HL-60/S4 treated with phorbol 12-myristate 13-acetate at 8.2 ng/mL for 4 days and 3 days (cell line): ENCODE measurements around the gene C12orf76.
"Not testable (repeated sequence)": the region's sequence is repeated elsewhere in the genome, so short reads cannot be mapped to it uniquely, and the experiment has no call there.

Source experiments
- in situ Hi-C: fragments of 300-500 bp; cut with MboI; formaldehyde crosslinking; loops from 2 replicates; pipeline ENCODE4 v1.15.0; 2022; ENCODE audit warnings: low sequenced_read_pairs

C12orf76 gene, protein sequence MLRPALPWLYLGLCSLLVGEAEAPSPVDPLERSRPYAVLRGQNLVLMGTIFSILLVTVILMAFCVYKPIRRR

GRCh38 chr12:110048242-110049027 is at the start of gene C12orf76:
TSS of gene C12orf76 (minus strand) at chr12:110048522. CDS start at chr12:110048495, 27 bp downstream.
- in situ Hi-C loops, result no loop called here

GRCh38 chr12:110093631-110094311 is 45.4 kb upstream of the C12orf76 start:
- in situ Hi-C loops, result no loop called here

DNA sequence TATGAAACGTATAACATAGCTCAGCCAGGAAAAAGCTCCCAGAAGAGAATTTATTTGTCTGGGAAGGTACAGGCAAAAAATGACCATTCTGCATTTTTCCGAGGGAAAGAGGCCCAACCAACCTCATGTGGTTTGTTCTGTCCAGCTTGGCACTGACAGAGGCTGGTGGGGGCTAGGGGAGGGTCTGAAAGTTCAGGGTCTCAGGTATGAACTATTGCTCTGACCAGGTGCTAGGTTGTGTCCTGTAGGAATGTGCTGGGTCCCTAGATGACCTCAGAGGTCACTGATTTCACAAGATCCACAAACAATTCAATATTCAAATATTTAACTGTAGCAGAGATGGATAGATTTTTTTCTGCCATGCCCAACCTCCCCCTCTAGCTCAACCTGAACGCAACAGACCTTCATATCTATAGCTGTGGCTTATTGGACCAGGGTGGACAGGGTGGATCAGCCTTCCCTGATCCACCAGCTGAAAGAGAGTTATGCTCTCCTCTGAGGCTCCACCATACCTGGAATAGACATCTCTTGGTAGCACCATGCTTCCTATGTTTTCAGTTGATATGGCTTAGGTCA is 42.9 kb upstream of the C12orf76 start:
- in situ Hi-C loops, result no loop called here

- in situ Hi-C loops, result no loop called here
Observed at GRCh38 chr12:110090266-110091135, 42.2 kb upstream of the C12orf76 start.

- in situ Hi-C loops, result no loop called here
Observed at GRCh38 chr12:110088936-110089335, 40.6 kb upstream of the C12orf76 start.

DNA sequence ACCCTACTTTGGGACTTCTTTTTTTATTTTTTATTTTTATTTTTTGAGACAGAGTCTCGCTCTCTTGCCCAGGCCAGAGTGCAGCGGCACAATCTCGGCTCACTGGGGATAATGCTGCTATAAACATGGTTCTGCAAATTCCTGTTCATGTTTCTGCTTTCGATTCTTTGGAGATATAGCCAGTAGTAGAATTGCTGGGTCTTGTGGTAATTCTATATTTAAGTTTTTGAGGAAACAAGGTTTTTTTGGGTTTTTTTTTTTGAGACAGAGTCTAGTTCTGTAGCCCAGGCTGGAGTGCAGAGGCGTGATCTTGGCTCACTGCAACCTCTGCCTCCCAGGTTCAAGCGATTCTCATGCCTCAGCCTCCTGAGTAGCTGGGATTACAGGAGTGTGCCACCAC is 39.9 kb upstream of the C12orf76 start:
- in situ Hi-C loops, result not testable (repeated sequence)

- in situ Hi-C loops, result no loop called here
Observed at GRCh38 chr12:110084314-110085015, 36.1 kb upstream of the C12orf76 start.

- in situ Hi-C loops, result no loop called here
Observed at GRCh38 chr12:110080410-110080809, 32.1 kb upstream of the C12orf76 start.

DNA sequence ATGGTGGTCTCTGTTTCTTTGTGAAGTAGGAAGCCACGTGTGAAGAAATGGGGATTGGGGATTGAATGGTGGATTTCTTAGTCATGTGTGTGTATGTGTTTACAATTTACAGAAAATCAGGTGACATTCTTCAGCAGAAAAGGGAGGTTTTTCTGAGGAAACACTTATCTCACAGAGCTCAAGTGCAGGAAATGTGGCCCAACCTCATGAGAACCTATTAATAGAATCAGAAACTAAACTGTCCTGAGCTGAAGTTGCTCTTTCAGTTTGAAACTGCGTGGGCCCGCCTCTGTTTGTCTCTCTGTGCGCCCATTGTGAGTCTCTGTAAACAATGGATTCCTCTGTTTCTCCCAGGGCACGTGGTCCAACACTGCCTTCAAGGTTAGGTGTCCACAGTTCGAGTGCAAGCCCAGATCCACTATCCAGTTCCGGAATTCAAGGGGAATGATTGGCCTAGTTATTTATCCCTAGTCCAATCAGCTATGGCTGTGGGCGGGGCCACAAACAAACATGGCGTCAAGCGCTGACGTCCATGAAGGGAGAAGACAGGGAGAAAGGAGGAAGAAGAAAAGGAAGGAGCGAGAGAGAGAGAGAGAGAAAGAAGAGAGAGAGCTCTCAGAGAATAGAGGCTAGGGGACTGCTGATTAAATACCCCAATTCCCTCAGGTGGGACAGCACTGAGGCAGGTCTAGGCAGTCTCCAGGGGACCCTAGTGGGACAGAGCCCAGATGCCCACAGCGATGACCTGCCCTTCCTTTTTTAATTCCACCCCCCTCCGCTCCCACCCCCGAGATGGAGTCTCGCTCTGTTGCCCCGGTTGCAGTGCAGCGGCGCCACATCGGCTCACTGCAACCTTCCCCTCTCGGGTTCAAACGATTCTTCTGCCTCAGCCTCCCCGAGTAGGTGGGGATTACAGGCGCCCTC is 31.4 kb upstream of the C12orf76 start:
- in situ Hi-C loops, result no loop called here

DNA sequence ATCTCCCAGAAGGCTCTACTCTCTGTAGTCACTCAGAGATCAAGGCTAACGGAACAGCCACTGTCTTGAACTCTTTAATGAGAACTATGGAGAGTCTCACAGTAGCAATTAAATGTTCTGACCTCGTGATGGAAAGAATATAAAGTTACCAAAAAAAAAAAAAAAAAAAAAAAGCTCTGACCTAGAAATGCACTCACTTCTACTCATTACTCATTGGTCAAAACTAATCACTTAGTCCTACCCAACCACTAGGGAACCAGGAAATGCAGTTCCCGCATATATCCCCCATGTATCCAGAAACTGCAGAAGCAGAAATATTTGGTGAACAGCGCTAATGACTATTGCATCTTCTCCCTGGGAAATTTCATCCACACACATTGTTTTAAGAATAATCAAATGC is 29.5 kb upstream of the C12orf76 start:
- in situ Hi-C loops, result no loop called here

DNA sequence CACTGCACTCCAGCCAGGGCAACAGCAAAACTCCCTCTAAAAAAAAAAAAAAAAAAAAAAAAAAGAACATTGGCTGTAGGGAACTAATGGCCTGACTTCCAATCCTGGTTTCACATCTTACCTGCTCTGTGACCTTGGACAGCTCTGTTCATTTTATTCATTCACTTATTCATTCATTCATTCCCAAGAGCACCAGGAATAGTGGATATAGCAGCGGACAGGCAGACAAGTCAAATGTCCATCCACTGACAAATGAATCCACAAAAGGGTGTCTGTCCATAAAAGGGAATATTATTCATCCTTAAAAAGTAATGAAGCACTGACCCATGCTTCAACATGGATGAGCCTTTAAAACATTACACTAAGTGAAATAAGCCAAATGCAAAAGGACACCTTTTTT is 27.6 kb upstream of the C12orf76 start:
- in situ Hi-C loops, result no loop called here

DNA sequence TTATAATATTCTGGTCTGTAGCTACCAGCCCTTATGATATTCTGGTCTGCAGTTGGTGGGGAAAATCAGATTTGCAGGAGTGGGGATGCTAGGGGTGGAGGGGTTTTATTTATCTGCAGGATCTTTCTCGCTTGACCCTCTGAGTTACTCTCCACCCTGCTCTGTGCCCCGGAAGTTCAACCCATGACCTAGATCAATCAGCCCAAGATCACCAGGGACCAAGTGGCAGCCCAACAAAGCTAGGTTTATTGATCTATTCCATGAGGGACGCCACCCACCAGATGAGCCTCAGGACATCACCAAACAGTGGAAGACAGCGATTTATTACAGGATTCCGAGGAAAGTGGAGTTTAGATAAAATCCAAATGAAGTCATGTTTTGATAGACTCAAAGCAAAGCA is 25.8 kb upstream of the C12orf76 start:
- in situ Hi-C loops, result no loop called here

DNA sequence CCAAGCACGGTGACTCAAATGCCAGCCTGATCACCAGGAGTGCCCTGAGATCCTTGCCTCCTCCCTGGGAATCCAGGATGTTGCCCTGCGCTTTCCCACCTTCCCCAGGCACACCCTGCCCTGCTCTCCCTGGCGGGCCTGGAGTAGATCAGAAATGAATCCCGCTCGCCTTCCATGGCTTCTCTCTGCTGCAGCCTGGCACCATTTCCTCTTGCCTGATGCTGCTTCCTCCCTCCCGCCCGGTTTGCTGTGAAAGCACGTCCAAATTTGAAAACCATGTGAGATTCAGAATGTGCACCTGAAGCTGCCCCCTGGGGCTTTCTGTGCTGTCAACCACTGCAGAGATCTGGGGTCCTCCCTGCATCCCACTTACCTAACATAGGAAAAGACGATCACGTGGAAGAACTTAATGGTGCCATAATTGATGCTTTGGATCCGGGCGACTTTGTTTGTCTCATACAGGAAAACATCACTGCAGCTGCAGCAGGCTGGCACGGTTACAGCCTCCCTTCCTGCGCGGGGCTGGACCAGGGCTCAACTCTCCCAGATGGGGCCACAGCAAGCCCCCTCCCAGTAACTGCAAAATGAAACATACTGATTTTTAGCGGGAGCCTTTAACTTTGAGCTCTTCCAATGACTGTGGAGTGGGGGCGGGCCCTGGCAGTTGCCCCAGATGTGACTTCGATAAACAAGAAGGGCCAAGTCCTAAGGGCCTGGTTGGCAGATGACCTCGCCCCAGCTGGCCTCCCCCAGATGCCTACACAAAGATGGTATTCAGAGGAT is 24.9 kb upstream of the C12orf76 start:
- in situ Hi-C loops, result no loop called here

DNA sequence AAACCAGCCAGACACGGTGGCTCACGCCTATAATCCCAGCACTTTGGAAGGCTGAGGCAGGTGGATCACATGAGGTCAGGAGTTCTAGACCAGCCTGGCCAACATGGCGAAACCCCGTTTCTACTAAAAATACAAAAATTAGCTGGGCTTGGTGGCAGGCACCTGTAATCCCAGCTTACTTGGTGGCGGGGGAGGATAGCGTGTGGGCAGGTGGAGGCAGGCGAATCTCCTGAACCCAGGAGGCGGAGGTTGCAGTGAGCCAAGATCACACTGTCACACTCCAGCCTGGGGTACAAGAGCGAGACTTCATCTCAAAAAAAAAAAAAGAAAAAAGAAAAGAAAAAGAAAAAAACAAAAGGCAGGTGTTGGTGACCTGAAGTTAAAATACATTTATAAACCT is 24.3 kb upstream of the C12orf76 start:
- in situ Hi-C loops, result not testable (repeated sequence)

GRCh38 chr12:110071967-110072366 is 23.6 kb upstream of the C12orf76 start:
- in situ Hi-C loops, result no loop called here

DNA sequence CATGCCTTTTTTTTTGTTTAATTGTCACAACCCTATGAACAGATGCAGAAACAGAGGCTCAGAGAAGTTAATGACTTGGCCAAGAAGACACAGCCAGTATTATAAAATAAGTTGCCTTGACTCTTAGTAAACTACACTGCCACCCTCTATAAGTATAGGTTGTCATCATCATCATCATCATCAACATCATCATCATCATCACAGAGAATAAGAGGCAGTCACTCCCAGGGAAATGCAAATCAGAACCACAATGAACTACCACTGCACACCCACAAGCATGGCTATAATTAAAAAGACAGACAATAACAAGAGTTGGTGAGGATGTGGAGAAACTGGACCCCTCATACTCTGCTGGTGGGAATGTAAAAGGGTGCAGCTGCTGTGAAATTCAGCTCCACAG is 23.2 kb upstream of the C12orf76 start:
- in situ Hi-C loops, result no loop called here

DNA sequence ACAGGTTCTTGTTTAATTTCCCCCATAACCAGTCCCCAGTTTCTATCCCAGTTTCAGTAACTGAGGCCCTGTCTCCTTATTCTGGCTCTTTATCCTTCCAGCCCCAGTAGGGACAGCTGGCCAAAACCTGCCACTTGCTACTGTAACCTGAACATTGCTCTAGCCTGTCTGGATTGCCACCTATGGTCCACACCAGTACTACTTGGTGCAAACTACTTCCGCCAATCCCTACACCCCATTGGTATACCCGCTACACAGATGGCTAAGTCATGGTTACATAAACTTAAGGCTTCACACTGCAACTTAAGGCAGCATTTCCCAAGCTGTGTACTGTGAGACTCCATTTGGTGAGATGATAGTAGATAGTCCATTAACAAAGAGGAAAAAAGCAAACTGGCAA is 20.3 kb upstream of the C12orf76 start:
- in situ Hi-C loops, result no loop called here

- in situ Hi-C loops, result not testable (repeated sequence)
Observed at GRCh38 chr12:110068115-110068514, 19.8 kb upstream of the C12orf76 start.
